SH-SY5Y (cell line): Measurements from ENCODE around the gene GJB4.

Experiments used
- GATA2 ChIP-seq: IDR thresholded peaks from 2 replicates; pipeline ENCODE4 v1.6.1; 2011; ENCODE audit warnings: mild to moderate bottlenecking, low read depth, low read length
- GATA3 ChIP-seq: IDR thresholded peaks from 2 replicates; pipeline ENCODE4 v1.6.1; 2011; ENCODE audit warnings: low read depth, mild to moderate bottlenecking, low read length, moderate library complexity

GRCh38 chr1:34742667-34743270 is 16.8 kb upstream of the GJB4 start:
- TF ChIP-seq GATA2: no peak
- TF ChIP-seq GATA3: no peak
